Erythroblast (primary cell): ENCODE measurements around the gene C19orf47.

Experiments used
- DNase-seq, 2 experiments: peaks; one replicate each; lab custom pipeline; 2025; lab: John Stamatoyannopoulos, UW
- GATA1 ChIP-seq: IDR thresholded peaks from 2 replicates; pipeline ENCODE4 v1.6.1; 2011; ENCODE audit warnings: low read depth, mild to moderate bottlenecking, control low read depth, low read length, moderate library complexity
- POLR2A ChIP-seq: IDR thresholded peaks from 2 replicates; pipeline ENCODE4 v1.6.1; 2011; ENCODE audit warnings: mild to moderate bottlenecking, low read length

Gene C19orf47

DNA sequence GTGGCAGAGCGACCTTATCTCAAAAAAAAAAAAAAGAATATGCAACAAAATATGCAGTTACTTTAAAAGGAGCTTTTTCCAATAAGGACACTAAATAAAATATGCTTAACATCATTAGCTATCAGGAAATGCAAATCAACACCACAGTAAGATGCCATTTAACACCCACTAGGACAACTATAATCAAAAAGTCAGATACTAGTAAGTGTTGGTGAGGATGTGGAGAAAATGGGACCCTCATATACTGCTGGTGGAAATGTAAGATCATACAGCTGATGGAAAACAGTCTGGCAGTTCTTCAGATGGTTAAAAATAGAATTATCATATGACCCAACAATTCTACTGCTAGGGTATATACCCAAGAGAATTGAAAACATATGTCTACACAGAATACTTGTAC, 38.5 kb downstream of the C19orf47 start:
- TF ChIP-seq POLR2A (no peak), GATA1 (no peak)
- DNase-seq: no peak

GRCh38 chr19:40305403-40305802, 42.8 kb downstream of the C19orf47 start:
- DNase-seq: peak; percentile 88 to 93

GRCh38 chr19:40304306-40304705, 43.9 kb downstream of the C19orf47 start:
- no peak for TF ChIP-seq GATA1
- DNase-seq: no peak

More at GRCh38 chr19:40305403-40305802, 42.8 kb downstream of the C19orf47 start:
- no peak for TF ChIP-seq GATA1
- TF ChIP-seq POLR2A: no peak

- TF ChIP-seq POLR2A (no peak), GATA1 (no peak)
- no peak for DNase-seq
These were observed 44.4 kb downstream of the C19orf47 start for GRCh38 chr19:40303765-40304164.

- no peak for TF ChIP-seq POLR2A
- no peak for TF ChIP-seq GATA1
- no peak for DNase-seq
These were observed 45.8 kb downstream of the C19orf47 start for GRCh38 chr19:40302224-40303011.

- peak; percentile 32 to 50 for DNase-seq
- TF ChIP-seq POLR2A (no peak), GATA1 (no peak)
These were observed 47.5 kb downstream of the C19orf47 start for GRCh38 chr19:40300668-40301067.

- no peak for DNase-seq
- no peak for TF ChIP-seq GATA1
- TF ChIP-seq POLR2A: no peak
These were observed 50.2 kb downstream of the C19orf47 start for GRCh38 chr19:40298026-40298425.

DNA sequence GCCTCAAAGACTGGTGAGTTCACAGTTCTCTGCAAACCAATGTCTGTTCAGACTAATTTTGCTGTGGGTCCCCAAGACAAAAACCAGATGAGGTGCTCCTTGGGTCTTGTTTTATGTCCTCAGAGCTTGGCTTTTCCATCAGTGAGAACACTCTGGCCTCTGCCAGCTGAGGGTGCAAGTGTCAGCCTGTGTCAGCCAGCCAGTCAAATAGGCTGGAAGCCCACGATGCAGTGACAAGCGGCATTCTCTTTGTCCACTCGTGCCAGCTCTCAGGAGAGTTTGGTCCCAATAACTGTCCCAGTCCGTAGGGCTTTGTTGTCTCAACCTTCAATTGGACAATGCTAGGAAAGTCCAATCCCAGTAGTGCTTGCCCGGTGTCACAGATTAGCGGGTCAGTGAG, 53.6 kb downstream of the C19orf47 start:
- TF ChIP-seq POLR2A (no peak), GATA1 (no peak)
- DNase-seq: no peak

GRCh38 chr19:40286971-40287421, 61.2 kb downstream of the C19orf47 start:
- no peak for DNase-seq
- TF ChIP-seq GATA1 (no peak), POLR2A (no peak)

DNA sequence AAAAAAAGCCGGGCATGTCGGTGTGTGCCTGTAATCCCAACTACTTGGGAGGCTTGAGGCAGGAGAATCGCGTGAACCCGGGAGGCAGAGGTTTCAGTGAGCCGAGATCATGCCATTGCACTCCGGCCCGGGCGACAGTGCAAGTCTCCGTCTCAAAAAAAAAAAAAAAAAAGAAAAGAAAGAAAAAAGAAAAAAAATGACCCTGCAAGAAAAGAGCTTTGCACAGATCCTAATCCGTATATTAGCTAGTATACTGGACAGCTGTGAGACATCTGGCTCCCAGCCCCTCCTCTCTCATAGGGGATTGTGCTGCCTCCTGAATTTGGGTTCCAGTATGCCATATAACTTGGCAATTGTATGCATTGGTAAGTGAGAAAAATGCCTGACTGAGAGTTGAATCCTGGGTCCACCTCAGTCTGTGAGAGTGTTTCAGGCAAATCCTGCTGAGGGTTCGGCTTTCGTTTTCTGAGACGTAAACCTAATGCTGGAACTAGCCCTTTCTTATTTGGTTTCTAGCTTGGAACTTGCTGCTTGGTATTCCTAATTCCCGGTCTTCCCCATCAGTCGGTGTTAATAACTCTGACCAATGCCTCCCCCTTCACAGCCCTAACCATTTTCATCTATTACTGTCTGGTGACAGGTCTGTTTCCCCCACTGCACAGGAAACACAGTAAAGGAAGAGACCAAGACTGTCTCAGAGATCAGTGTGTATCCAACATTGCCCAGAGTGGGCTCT, 61.8 kb downstream of the C19orf47 start:
- DNase-seq: no peak
- TF ChIP-seq GATA1 (no peak), POLR2A (no peak)

DNA sequence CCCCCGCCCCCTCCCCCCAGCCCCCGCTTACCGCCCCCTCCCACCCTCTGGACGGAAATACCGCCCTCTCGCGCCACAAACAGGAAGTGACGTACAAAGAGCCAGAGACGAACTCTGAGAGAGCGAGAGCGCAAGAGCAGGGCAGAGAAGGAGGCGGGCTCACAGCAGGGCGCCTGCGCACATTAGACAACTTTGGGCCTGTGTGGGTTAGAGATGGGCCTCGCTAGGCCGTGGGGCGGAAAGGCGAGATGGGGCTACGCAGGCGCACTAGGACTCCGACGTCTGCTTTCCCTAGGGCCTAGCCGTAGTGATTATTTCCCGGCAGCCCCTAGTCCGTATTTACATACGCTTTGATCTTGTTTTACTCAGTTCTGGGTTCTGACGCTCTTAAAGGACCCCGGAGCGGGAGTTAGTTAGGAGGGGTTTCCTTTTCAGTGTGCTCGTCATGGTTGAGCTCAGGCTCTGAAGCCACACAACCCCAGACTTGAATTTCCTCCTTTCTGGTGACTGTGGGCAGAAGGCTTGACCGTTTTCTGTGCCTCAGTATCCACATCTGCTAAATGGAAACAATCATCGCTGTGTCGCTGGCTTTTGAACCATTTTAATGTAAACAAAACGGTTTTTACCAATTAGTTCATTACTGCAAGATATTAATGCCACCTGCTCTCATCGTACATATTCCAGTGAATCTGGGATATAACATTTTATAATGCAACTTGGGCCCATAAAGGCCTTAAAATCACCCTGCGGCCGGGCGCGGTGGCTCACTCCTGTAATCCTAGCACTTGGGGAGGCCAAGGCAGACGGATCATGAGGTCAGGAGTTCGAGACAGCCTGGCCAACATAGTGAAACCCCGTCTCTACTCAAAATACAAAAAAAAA, 62.6 kb downstream of the C19orf47 start:
- TF ChIP-seq POLR2A (peak; percentile 81), GATA1 (no peak)
- peak; percentile 99 to 100 for DNase-seq

- TF ChIP-seq GATA1: no peak
- peak; percentile 24 for TF ChIP-seq POLR2A
- peak; percentile 89 to 92 for DNase-seq
These were observed 63.5 kb downstream of the C19orf47 start, which contains the start of gene AKT2 for GRCh38 chr19:40284501-40285352. TSS of gene AKT2 (minus strand) at chr19:40285345. CDS start at chr19:40265267, 20,078 bp downstream.

- DNase-seq: no peak
- TF ChIP-seq POLR2A (no peak), GATA1 (no peak)
These were observed 64.0 kb downstream of the C19orf47 start for GRCh38 chr19:40284251-40284500.
